ENCODE results near the gene RPUSD3.

RPUSD3 gene

GRCh38 chr3:9841015-9841414 lies 2.8 kb downstream of the RPUSD3 start:
- no peak for TF ChIP-seq CTCF (IDR thresholded peaks at IDR 0.05; ENCODE audit: low read depth, low read length)
- H3K4me3 ChIP-seq (ENCODE audit: low read depth, low read length), result no peak overlapping the region

- TF ChIP-seq CTCF (IDR thresholded peaks at IDR 0.05; ENCODE audit: low read depth, low read length), result no peak
Measured at GRCh38 chr3:9838856-9839255, 5.0 kb downstream of the RPUSD3 start.

GRCh38 chr3:9837701-9838582 lies 5.9 kb downstream of the RPUSD3 start:
- no peak overlapping the region for H3K4me3 ChIP-seq (ENCODE audit: low read depth, low read length)

More at GRCh38 chr3:9838856-9839255, 5.0 kb downstream of the RPUSD3 start:
- H3K4me3 ChIP-seq (ENCODE audit: low read depth, low read length), result no peak overlapping the region

GRCh38 chr3:9834520-9835380 lies 9.1 kb downstream of the RPUSD3 start:
- no peak overlapping the region for H3K4me3 ChIP-seq (ENCODE audit: low read depth, low read length)
- TF ChIP-seq CTCF (IDR thresholded peaks at IDR 0.05; ENCODE audit: low read depth, low read length), result no peak

More at GRCh38 chr3:9837701-9838582, 5.9 kb downstream of the RPUSD3 start:
- TF ChIP-seq CTCF (IDR thresholded peaks at IDR 0.05; ENCODE audit: low read depth, low read length), result no peak

GRCh38 chr3:9833078-9833477 lies 10.7 kb downstream of the RPUSD3 start:
- no peak overlapping the region for H3K4me3 ChIP-seq (ENCODE audit: low read depth, low read length)
- TF ChIP-seq CTCF (IDR thresholded peaks at IDR 0.05; ENCODE audit: low read depth, low read length), result no peak

GRCh38 chr3:9831253-9831652 lies 12.6 kb downstream of the RPUSD3 start:
- H3K4me3 ChIP-seq (ENCODE audit: low read depth, low read length), result no peak overlapping the region
- no peak for TF ChIP-seq CTCF (IDR thresholded peaks at IDR 0.05; ENCODE audit: low read depth, low read length)
